H9 (cell line): Measurements from ENCODE around the gene ECI2. TPM values are rescaled to one million over a fixed set of nuclear protein-coding genes. Genes with fewer than 3 reads are reported as not detected.

Experiments
- DNase-seq: peaks from one replicate; pipeline ENCODE4 v3.0.0-alpha.2; 2017
- H2AFZ ChIP-seq: one replicate; pipeline ENCODE4 v1.6.1; 2013; ENCODE audit warnings: mild to moderate bottlenecking, low read length, control low read depth, moderate library complexity
- H2AK5ac ChIP-seq: 2 replicates; pipeline ENCODE4 v1.6.1; 2013; ENCODE audit warnings: low read length, control low read depth, mixed read lengths; ENCODE audit not compliant: insufficient read length
- H2BK120ac ChIP-seq: one replicate; pipeline ENCODE4 v1.6.1; 2013; ENCODE audit warnings: low read depth, mild to moderate bottlenecking, low read length, control low read depth, inconsistent platforms; ENCODE audit not compliant: poor library complexity, severe bottlenecking
- H2BK12ac ChIP-seq: 2 replicates; pipeline ENCODE4 v1.6.1; 2013; ENCODE audit warnings: low read length, control low read depth, mixed read lengths, low read depth; ENCODE audit not compliant: insufficient read length
- H2BK15ac ChIP-seq: 2 replicates; pipeline ENCODE4 v1.6.1; 2013; ENCODE audit warnings: low read depth, low read length, control low read depth
- H2BK20ac ChIP-seq: one replicate; pipeline ENCODE4 v1.6.1; 2013; ENCODE audit warnings: low read depth, mild to moderate bottlenecking, low read length, control low read depth, inconsistent platforms; ENCODE audit not compliant: poor library complexity, severe bottlenecking
- H2BK5ac ChIP-seq: 2 replicates; pipeline ENCODE4 v1.6.1; 2013; ENCODE audit warnings: low read length, control low read depth, mixed read lengths; ENCODE audit not compliant: insufficient read length
- H3K14ac ChIP-seq: 2 replicates; pipeline ENCODE4 v1.6.1; 2013; ENCODE audit warnings: low read length, control low read depth; ENCODE audit not compliant: insufficient read depth
- H3K18ac ChIP-seq: 2 replicates; pipeline ENCODE4 v1.6.1; 2013; ENCODE audit warnings: low read depth, mild to moderate bottlenecking, mixed read lengths, low read length, control low read depth; ENCODE audit not compliant: insufficient read length
- H3K23ac ChIP-seq: 2 replicates; pipeline ENCODE4 v1.6.1; 2013; ENCODE audit warnings: low read length, control low read depth, mixed read lengths, low read depth; ENCODE audit not compliant: insufficient read length
- H3K23me2 ChIP-seq: 2 replicates; pipeline ENCODE4 v1.6.1; 2013; ENCODE audit warnings: low read depth, mild to moderate bottlenecking, mixed read lengths, low read length, control low read depth; ENCODE audit not compliant: insufficient read length, poor library complexity, severe bottlenecking
- H3K27ac ChIP-seq: 2 replicates; pipeline ENCODE4 v1.5.1; 2013; ENCODE audit warnings: low read length, control low read depth, mixed read lengths, low read depth; ENCODE audit not compliant: insufficient read length
- H3K27me3 ChIP-seq: 2 replicates; pipeline ENCODE4 v1.6.1; 2013; ENCODE audit warnings: low read length, control low read depth, inconsistent platforms; ENCODE audit not compliant: insufficient read depth
- H3K4ac ChIP-seq: 2 replicates; pipeline ENCODE4 v1.6.1; 2013; ENCODE audit warnings: low read depth, mild to moderate bottlenecking, control low read depth, inconsistent platforms, low read length, moderate library complexity
- H3K4me1 ChIP-seq: 2 replicates; pipeline ENCODE4 v1.6.1; 2013; ENCODE audit warnings: low read length, control low read depth, inconsistent platforms; ENCODE audit not compliant: insufficient read depth
- H3K4me2 ChIP-seq: 2 replicates; pipeline ENCODE4 v1.6.1; 2013; ENCODE audit warnings: low read length, control low read depth, mixed read lengths; ENCODE audit not compliant: insufficient read length, insufficient read depth
- H3K56ac ChIP-seq: 2 replicates; pipeline ENCODE4 v1.6.1; 2013; ENCODE audit warnings: low read depth, mild to moderate bottlenecking, mixed read lengths, low read length, control low read depth; ENCODE audit not compliant: insufficient read length
- H3K79me1 ChIP-seq: 2 replicates; pipeline ENCODE4 v1.6.1; 2013; ENCODE audit warnings: low read depth, mild to moderate bottlenecking, moderate library complexity, low read length, control low read depth, inconsistent platforms; ENCODE audit not compliant: insufficient read depth, poor library complexity, severe bottlenecking
- H3K79me2 ChIP-seq: 2 replicates; pipeline ENCODE4 v1.6.1; 2013; ENCODE audit warnings: low read length, control low read depth, inconsistent platforms; ENCODE audit not compliant: insufficient read depth
- H3K9ac ChIP-seq: 2 replicates; pipeline ENCODE4 v1.6.1; 2013; ENCODE audit warnings: low read length, control low read depth, mixed read lengths; ENCODE audit not compliant: insufficient read length; ENCODE audit errors: extremely low read depth
- H3K9me3 ChIP-seq: one replicate; pipeline ENCODE4 v1.6.1; 2013; ENCODE audit warnings: low read depth, low read length, inconsistent platforms; ENCODE audit not compliant: control insufficient read depth
- H3T11ph ChIP-seq: one replicate; pipeline ENCODE4 v1.6.1; 2013; ENCODE audit warnings: mild to moderate bottlenecking, low read length, control low read depth, inconsistent platforms
- H4K20me1 ChIP-seq: one replicate; pipeline ENCODE4 v1.6.1; 2013; ENCODE audit not compliant: control insufficient read depth, insufficient read length, insufficient read depth
- H4K5ac ChIP-seq: 2 replicates; pipeline ENCODE4 v1.6.1; 2013; ENCODE audit warnings: low read depth, mild to moderate bottlenecking, mixed read lengths, low read length, control low read depth; ENCODE audit not compliant: insufficient read length
- H4K8ac ChIP-seq: replicated peaks from 2 replicates; pipeline ENCODE4 v1.6.1; 2013; ENCODE audit warnings: low read length, control low read depth, mixed read lengths, low read depth; ENCODE audit not compliant: insufficient read length
- H4K91ac ChIP-seq: 2 replicates; pipeline ENCODE4 v1.6.1; 2013; ENCODE audit warnings: low read depth, mild to moderate bottlenecking, moderate library complexity, mixed read lengths, low read length, control low read depth; ENCODE audit not compliant: insufficient read length
- H3K27ac Mint-ChIP-seq, 3 experiments: 2 replicates in 2 of 3; 3 replicates in 1 of 3; pipeline ENCODE4 v1.8.0; 2020 to 2021; ENCODE audit warnings: mixed read lengths in 3 of 3, mild to moderate bottlenecking in 1 of 3, moderate library complexity in 1 of 3
- H3K27me3 Mint-ChIP-seq: 2 replicates; pipeline ENCODE4 v1.8.0; 2021; ENCODE audit warnings: low read depth, mild to moderate bottlenecking, moderate library complexity, mixed read lengths
- H3K36me3 Mint-ChIP-seq, 3 experiments: 2 replicates in 2 of 3; 3 replicates in 1 of 3; pipeline ENCODE4 v1.8.0; 2020 to 2021; ENCODE audit warnings: low read depth in 3 of 3, mixed read lengths in 3 of 3; ENCODE audit not compliant: insufficient read depth in 1 of 3
- H3K4me1 Mint-ChIP-seq, 2 experiments: 2 replicates each; pipeline ENCODE4 v1.8.0; 2020; ENCODE audit warnings: mixed read lengths in 2 of 2
- H3K4me3 Mint-ChIP-seq, 2 experiments: 2 replicates in 1 of 2; 3 replicates in 1 of 2; pipeline ENCODE4 v1.8.0; 2020 to 2021; ENCODE audit warnings: mild to moderate bottlenecking in 2 of 2, mixed read lengths in 2 of 2, moderate library complexity in 1 of 2
- H3K9me3 Mint-ChIP-seq, 2 experiments: 2 replicates in 1 of 2; 3 replicates in 1 of 2; pipeline ENCODE4 v1.8.0; 2020; ENCODE audit warnings: mild to moderate bottlenecking in 2 of 2, mixed read lengths in 2 of 2, moderate library complexity in 1 of 2
- CTCF ChIP-seq: fragments of 200-600 bp; sonication (generic); conservative IDR thresholded peaks from 3 replicates; pipeline ENCODE4 v1.8.0; 2021; ENCODE audit warnings: antibody characterized with exemption, mild to moderate bottlenecking
- WGBS: extraction: QIAGEN DNeasy Blood & Tissue Kit; methylation state at CpG from one replicate; pipeline ENCODE4 v1.1.7; 2013; ENCODE audit warnings: missing lambda C conversion rate, low lambda C conversion rate, mixed read lengths; ENCODE audit not compliant: insufficient read length; ENCODE audit errors: extremely low coverage; 5-methylcytosine and 5-hydroxymethylcytosine counted together
- total RNA-seq: library from RNA; stranded (reverse); gene quantifications from 2 replicates; pipeline ENCODE4 v1.2.1, GENCODE V29; 2021

Gene ECI2
- total RNA-seq, 1 experiment from 2014 or later = 67.5 TPM

- H3K4me1 ChIP-seq = peaks cover 7% of the 10 kb centered on the region; the same call in 1 of the 2 replicates
- peak overlapping the region; percentile 58 for H3K4me2 ChIP-seq
- no peak overlapping the region for H2AK5ac ChIP-seq
- H2BK12ac ChIP-seq = no peak overlapping the region
- no peak overlapping the region for H3T11ph ChIP-seq
- peak overlapping the region; percentile 40 to 93 (median 80); a peak in 5 of 7 replicates for H3K27ac Mint-ChIP-seq
- no peak overlapping the region for H3K4ac ChIP-seq
- H3K14ac ChIP-seq = no peak overlapping the region
- H3K9me3 Mint-ChIP-seq = peaks cover 14 to 17% of the 10 kb centered on the region in 2 experiments
- H4K20me1 ChIP-seq = no peaks in the 10 kb centered on the region
- no peaks in the 10 kb centered on the region for H3K27me3 ChIP-seq
- H3K56ac ChIP-seq = no peak overlapping the region
- peaks cover 27 to 28% of the 10 kb centered on the region in 2 experiments for H3K4me1 Mint-ChIP-seq
- peak overlapping the region; percentile 38 for H3K9ac ChIP-seq
- H3K27ac ChIP-seq = no peak overlapping the region
- H2AFZ ChIP-seq = peak overlapping the region; percentile 45
- peaks cover 18 to 22% (median 20%) of the 10 kb centered on the region in 3 experiments for H3K36me3 Mint-ChIP-seq
- no peaks in the 10 kb centered on the region for H3K79me1 ChIP-seq
- H2BK15ac ChIP-seq = no peak overlapping the region
- H3K23me2 ChIP-seq = no peaks in the 10 kb centered on the region
- no peak overlapping the region for H4K91ac ChIP-seq
- H2BK120ac ChIP-seq = no peak overlapping the region
- no peak for DNase-seq
- TF ChIP-seq CTCF = no peak
- no peak overlapping the region for H2BK5ac ChIP-seq
- no CpG with 5 or more reads among the region's 1 CpG for WGBS
- H3K4me3 Mint-ChIP-seq = peak overlapping the region; percentile 69 to 84
- H4K5ac ChIP-seq = no peak overlapping the region
- peaks cover 10% of the 10 kb centered on the region for H3K9me3 ChIP-seq
- no peak overlapping the region for H3K23ac ChIP-seq
- H4K8ac ChIP-seq = no peak overlapping the region
- H3K27me3 Mint-ChIP-seq = peaks cover 3% of the 10 kb centered on the region; the same call in 1 of the 2 replicates
- H3K18ac ChIP-seq = no peak overlapping the region
- H2BK20ac ChIP-seq = no peak overlapping the region
- no peaks in the 10 kb centered on the region for H3K79me2 ChIP-seq
Measured at GRCh38 chr6:4136354-4136831, 1.0 kb upstream of the ECI2 start.
